IMR-90 (cell line): Measurements from ENCODE around the gene PROX2.

Source experiments
- BHLHE40 ChIP-seq: fragments of 150-350 bp; IDR thresholded peaks from 2 replicates; pipeline ENCODE4 v1.6.1; 2016; ENCODE audit warnings: mild to moderate bottlenecking, low read depth, low read length
- CEBPB ChIP-seq: IDR thresholded peaks from 2 replicates; pipeline ENCODE4 v1.6.1; 2012; ENCODE audit warnings: low read depth, low read length, improper control_type of control experiment
- CHD1 ChIP-seq: IDR thresholded peaks from 2 replicates; pipeline ENCODE4 v1.6.1; 2012; ENCODE audit warnings: low read depth, low read length, improper control_type of control experiment
- CTCF ChIP-seq: conservative IDR thresholded peaks from 2 replicates; pipeline ENCODE4 v1.5.1; 2012; ENCODE audit warnings: mild to moderate bottlenecking, low read depth, low read length, improper control_type of control experiment
- FOS ChIP-seq: fragments of 150-350 bp; IDR thresholded peaks from 2 replicates; pipeline ENCODE4 v1.6.1; 2016; ENCODE audit warnings: low read depth, low read length
- MXI1 ChIP-seq: IDR thresholded peaks from 2 replicates; pipeline ENCODE4 v1.6.1; 2012; ENCODE audit warnings: low read depth, mild to moderate bottlenecking, low read length, moderate library complexity, borderline replicate concordance
- NFE2L2 ChIP-seq: fragments of 150-350 bp; IDR thresholded peaks from 2 replicates; pipeline ENCODE4 v1.6.1; 2016; ENCODE audit warnings: low read depth, mild to moderate bottlenecking, low read length
- POLR2A ChIP-seq: IDR thresholded peaks from 2 replicates; pipeline ENCODE4 v1.6.1; 2012; ENCODE audit warnings: mild to moderate bottlenecking, low read depth, low read length
- RAD21 ChIP-seq: IDR thresholded peaks from 2 replicates; pipeline ENCODE4 v1.6.1; 2012; ENCODE audit warnings: low read length, improper control_type of control experiment
- RCOR1 ChIP-seq: IDR thresholded peaks from 2 replicates; pipeline ENCODE4 v1.6.1; 2012; ENCODE audit warnings: mild to moderate bottlenecking, low read length, improper control_type of control experiment; ENCODE audit not compliant: insufficient replicate concordance
- RFX5 ChIP-seq: IDR thresholded peaks from 2 replicates; pipeline ENCODE4 v1.8.0; 2012; ENCODE audit warnings: low read depth, mild to moderate bottlenecking, low read length, moderate library complexity
- SMC3 ChIP-seq: fragments of 150-350 bp; IDR thresholded peaks from 2 replicates; pipeline ENCODE4 v1.6.1; 2016; ENCODE audit warnings: low read depth, mild to moderate bottlenecking, antibody characterized with exemption, low read length, moderate library complexity
- USF2 ChIP-seq: fragments of 150-350 bp; IDR thresholded peaks from 2 replicates; pipeline ENCODE4 v1.6.1; 2017; ENCODE audit warnings: mild to moderate bottlenecking, antibody characterized with exemption, low read length, low read depth

- TF ChIP-seq CTCF (no peak), POLR2A (no peak), FOS (no peak), RAD21 (no peak), MXI1 (no peak), SMC3 (no peak), BHLHE40 (no peak), USF2 (no peak), CEBPB (peak; percentile 32; the same call in 1 of the 2 replicates), CHD1 (no peak), RCOR1 (no peak), RFX5 (no peak), NFE2L2 (no peak)
Measured at GRCh38 chr14:74875941-74876913, at the start of gene PROX2.
